WTC11 (cell line): Measurements from ENCODE around the gene COX6B2.

Source experiments
- FOXJ3 ChIP-seq: sonication (generic); formaldehyde crosslinking; IDR thresholded peaks from 2 replicates; pipeline ENCODE4 v1.9.0; 2021; ENCODE audit warnings: missing genetic modification reagents, mild to moderate bottlenecking, borderline replicate concordance
- JUN ChIP-seq: sonication (generic); formaldehyde crosslinking; IDR thresholded peaks from 2 replicates; pipeline ENCODE4 v1.8.0; 2023; ENCODE audit warnings: mild to moderate bottlenecking, missing genetic modification reagents
- NR2C2 ChIP-seq: sonication (generic); formaldehyde crosslinking; IDR thresholded peaks from 2 replicates; pipeline ENCODE4 v1.8.0; 2022; ENCODE audit warnings: mild to moderate bottlenecking, missing genetic modification reagents
- SMAD4 ChIP-seq: sonication (generic); formaldehyde crosslinking; IDR thresholded peaks from 2 replicates; pipeline ENCODE4 v1.8.0; 2022; ENCODE audit warnings: mild to moderate bottlenecking, missing genetic modification reagents
- SP1 ChIP-seq: sonication (generic); formaldehyde crosslinking; conservative IDR thresholded peaks from 2 replicates; pipeline ENCODE4 v1.8.1; 2022; ENCODE audit warnings: missing genetic modification reagents
- ZNF121 ChIP-seq: sonication (generic); formaldehyde crosslinking; IDR thresholded peaks from 2 replicates; pipeline ENCODE4 v1.8.0; 2023; ENCODE audit warnings: missing genetic modification reagents
- TF ChIP-seq, protein P1 (sequence below): sonication (generic); formaldehyde crosslinking; IDR thresholded peaks from 2 replicates; pipeline ENCODE4 v1.8.0; 2022; ENCODE audit warnings: mild to moderate bottlenecking, missing genetic modification reagents
- TF ChIP-seq, protein P2 (sequence below): sonication (generic); formaldehyde crosslinking; IDR thresholded peaks from 2 replicates; pipeline ENCODE4 v1.8.1; 2022; ENCODE audit warnings: low read depth, missing genetic modification reagents, borderline replicate concordance
- TF ChIP-seq, protein P3 (sequence below): fragments of 200-600 bp; IDR thresholded peaks from 2 replicates; pipeline ENCODE4 v1.8.0; 2022; ENCODE audit warnings: antibody characterized with exemption
- TF ChIP-seq, protein P4 (sequence below): sonication (generic); formaldehyde crosslinking; IDR thresholded peaks from 2 replicates; pipeline ENCODE4 v1.8.0; 2022; ENCODE audit warnings: mild to moderate bottlenecking, missing genetic modification reagents
- TF ChIP-seq, protein P5 (sequence below): fragments of 250-450 bp; sonication (Bioruptor Pico); IDR thresholded peaks from 2 replicates; pipeline ENCODE4 v1.8.0; 2021; ENCODE audit warnings: mild to moderate bottlenecking
- TF ChIP-seq, protein P6 (sequence below): sonication (generic); formaldehyde crosslinking; IDR thresholded peaks from 2 replicates; pipeline ENCODE4 v1.8.1; 2022; ENCODE audit warnings: mild to moderate bottlenecking, moderate library complexity, missing genetic modification reagents

DNA sequence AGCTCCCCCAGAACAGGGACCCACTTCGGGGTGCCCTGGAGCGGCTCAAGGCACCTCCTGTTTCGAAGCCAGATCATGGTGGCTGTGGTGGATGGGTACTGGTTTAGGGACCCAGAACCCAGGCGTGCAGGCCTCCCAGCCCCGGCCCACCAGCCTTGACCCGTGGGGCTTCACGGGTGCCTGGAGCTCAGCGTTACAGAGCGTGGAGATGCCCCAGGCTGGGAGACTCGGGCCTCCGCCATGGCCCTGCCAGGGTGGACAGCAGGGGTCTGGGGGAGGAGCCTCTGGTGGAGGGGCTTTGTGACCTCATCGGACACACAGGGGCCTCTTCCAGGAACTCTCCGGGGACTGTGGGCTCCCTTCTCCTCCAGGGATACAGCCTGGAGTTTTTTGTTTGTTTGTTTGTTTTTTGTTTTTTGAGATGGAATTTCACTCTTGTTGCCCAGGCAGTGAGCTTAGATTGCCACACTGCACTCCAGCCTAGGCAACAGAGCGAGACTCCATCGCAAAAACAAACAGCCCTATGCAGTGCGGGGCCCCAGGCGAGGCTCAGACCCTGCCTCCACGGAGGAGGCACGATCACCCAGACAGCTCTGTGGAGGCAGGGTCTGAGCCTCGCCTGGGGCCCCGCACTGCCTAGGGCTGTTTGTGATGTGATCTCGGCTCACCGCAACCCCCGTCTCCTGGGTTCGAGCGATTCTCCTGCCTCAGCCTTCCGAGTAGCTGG lies 8.6 kb upstream of the COX6B2 start, which contains the start of gene GARIN5B:
- TF ChIP-seq ZNF121 (no peak), JUN (CRISPR knock-in tag) (no peak), SP1 (no peak), SMAD4 (no peak), FOXJ3 (no peak), NR2C2 (no peak)
- TF ChIP-seq, protein P1, sequence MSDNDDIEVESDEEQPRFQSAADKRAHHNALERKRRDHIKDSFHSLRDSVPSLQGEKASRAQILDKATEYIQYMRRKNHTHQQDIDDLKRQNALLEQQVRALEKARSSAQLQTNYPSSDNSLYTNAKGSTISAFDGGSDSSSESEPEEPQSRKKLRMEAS = no peak
- TF ChIP-seq, protein P2, sequence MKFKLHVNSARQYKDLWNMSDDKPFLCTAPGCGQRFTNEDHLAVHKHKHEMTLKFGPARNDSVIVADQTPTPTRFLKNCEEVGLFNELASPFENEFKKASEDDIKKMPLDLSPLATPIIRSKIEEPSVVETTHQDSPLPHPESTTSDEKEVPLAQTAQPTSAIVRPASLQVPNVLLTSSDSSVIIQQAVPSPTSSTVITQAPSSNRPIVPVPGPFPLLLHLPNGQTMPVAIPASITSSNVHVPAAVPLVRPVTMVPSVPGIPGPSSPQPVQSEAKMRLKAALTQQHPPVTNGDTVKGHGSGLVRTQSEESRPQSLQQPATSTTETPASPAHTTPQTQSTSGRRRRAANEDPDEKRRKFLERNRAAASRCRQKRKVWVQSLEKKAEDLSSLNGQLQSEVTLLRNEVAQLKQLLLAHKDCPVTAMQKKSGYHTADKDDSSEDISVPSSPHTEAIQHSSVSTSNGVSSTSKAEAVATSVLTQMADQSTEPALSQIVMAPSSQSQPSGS (CRISPR knock-in tag) = no peak
- TF ChIP-seq, protein P3, sequence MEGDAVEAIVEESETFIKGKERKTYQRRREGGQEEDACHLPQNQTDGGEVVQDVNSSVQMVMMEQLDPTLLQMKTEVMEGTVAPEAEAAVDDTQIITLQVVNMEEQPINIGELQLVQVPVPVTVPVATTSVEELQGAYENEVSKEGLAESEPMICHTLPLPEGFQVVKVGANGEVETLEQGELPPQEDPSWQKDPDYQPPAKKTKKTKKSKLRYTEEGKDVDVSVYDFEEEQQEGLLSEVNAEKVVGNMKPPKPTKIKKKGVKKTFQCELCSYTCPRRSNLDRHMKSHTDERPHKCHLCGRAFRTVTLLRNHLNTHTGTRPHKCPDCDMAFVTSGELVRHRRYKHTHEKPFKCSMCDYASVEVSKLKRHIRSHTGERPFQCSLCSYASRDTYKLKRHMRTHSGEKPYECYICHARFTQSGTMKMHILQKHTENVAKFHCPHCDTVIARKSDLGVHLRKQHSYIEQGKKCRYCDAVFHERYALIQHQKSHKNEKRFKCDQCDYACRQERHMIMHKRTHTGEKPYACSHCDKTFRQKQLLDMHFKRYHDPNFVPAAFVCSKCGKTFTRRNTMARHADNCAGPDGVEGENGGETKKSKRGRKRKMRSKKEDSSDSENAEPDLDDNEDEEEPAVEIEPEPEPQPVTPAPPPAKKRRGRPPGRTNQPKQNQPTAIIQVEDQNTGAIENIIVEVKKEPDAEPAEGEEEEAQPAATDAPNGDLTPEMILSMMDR = no peak
- TF ChIP-seq, protein P4, sequence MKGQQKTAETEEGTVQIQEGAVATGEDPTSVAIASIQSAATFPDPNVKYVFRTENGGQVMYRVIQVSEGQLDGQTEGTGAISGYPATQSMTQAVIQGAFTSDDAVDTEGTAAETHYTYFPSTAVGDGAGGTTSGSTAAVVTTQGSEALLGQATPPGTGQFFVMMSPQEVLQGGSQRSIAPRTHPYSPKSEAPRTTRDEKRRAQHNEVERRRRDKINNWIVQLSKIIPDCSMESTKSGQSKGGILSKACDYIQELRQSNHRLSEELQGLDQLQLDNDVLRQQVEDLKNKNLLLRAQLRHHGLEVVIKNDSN (CRISPR knock-in tag) = no peak
- TF ChIP-seq, protein P5, sequence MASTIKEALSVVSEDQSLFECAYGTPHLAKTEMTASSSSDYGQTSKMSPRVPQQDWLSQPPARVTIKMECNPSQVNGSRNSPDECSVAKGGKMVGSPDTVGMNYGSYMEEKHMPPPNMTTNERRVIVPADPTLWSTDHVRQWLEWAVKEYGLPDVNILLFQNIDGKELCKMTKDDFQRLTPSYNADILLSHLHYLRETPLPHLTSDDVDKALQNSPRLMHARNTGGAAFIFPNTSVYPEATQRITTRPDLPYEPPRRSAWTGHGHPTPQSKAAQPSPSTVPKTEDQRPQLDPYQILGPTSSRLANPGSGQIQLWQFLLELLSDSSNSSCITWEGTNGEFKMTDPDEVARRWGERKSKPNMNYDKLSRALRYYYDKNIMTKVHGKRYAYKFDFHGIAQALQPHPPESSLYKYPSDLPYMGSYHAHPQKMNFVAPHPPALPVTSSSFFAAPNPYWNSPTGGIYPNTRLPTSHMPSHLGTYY (CRISPR knock-in tag) = no peak
- TF ChIP-seq, protein P6, sequence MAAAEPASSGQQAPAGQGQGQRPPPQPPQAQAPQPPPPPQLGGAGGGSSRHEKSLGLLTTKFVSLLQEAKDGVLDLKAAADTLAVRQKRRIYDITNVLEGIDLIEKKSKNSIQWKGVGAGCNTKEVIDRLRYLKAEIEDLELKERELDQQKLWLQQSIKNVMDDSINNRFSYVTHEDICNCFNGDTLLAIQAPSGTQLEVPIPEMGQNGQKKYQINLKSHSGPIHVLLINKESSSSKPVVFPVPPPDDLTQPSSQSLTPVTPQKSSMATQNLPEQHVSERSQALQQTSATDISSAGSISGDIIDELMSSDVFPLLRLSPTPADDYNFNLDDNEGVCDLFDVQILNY = no peak
